ENCODE measurements around the gene CSRP2.

Gene CSRP2

DNA sequence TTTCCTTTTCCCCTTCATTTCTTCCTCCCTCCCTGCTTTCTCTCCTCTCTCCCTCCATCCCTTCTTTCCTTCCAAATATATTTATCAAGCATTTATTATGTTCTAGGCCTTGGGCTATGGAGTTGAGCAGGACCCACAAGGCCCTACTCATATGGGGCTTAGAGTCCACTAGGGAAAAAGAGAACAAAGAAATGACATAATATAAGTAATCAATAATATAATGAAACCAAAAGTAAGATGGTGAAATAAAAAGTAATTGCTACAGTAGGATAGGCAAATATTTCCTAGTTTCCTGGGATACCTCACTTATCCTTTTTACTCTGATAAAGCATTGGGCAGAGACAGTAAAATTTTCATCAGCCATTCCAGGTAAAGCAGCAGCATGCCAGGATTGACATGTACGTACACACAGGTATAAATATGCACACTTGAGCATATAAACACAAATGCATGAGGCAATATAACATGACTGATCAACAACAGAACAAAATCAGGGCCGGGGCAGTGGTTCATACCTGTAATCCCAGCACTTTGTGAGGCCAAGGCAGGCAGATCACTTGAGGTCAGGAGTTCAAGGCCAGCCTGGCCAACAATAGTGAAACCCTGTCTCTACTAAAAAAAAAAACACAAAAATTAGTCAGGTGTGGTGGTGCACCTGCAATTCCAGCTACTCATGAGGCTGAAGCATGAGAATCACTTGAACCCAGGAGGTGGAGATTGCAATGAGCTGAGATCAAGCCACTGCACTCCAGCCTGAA, 35.5 kb upstream of the CSRP2 start:
- TF ChIP-seq, protein P1, sequence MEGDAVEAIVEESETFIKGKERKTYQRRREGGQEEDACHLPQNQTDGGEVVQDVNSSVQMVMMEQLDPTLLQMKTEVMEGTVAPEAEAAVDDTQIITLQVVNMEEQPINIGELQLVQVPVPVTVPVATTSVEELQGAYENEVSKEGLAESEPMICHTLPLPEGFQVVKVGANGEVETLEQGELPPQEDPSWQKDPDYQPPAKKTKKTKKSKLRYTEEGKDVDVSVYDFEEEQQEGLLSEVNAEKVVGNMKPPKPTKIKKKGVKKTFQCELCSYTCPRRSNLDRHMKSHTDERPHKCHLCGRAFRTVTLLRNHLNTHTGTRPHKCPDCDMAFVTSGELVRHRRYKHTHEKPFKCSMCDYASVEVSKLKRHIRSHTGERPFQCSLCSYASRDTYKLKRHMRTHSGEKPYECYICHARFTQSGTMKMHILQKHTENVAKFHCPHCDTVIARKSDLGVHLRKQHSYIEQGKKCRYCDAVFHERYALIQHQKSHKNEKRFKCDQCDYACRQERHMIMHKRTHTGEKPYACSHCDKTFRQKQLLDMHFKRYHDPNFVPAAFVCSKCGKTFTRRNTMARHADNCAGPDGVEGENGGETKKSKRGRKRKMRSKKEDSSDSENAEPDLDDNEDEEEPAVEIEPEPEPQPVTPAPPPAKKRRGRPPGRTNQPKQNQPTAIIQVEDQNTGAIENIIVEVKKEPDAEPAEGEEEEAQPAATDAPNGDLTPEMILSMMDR (IDR thresholded peaks at IDR 0.05; ENCODE audit: low read depth, low read length): no peak
- no peak overlapping the region for H3K4me3 ChIP-seq (ENCODE audit: low read depth, low read length)
- no peak for DNase-seq
- no peaks in the 10 kb centered on the region for H3K4me1 ChIP-seq
- H3K27me3 ChIP-seq: no peaks in the 10 kb centered on the region; the same call in 1 of the 2 replicates
- no peaks in the 10 kb centered on the region for H3K36me3 ChIP-seq
- H3K9me3 ChIP-seq: no peaks in the 10 kb centered on the region

DNA sequence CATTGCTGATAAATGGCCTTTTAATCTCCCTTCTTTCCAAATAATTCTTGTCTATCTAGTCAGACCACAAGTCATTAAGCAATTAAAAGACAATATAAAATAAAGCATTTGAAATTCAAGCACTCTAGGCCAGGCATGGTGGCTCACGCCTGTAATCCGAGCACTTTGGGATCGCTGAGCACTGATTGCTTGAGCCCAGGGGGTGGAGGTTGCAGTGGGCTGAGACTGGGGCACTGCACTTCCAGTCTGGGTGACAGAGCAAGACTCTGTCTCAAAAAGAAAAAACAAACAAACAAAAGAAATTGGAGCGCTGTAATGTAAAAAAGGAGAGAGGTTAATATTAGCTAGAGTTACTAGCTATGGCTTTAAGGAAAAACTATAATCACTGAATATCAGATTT, 30.5 kb upstream of the CSRP2 start:
- no peaks in the 10 kb centered on the region for H3K9me3 ChIP-seq
- TF ChIP-seq, protein P1 (IDR thresholded peaks at IDR 0.05; ENCODE audit: low read depth, low read length): no peak
- DNase-seq: no peak
- H3K4me3 ChIP-seq (ENCODE audit: low read depth, low read length): no peak overlapping the region
- H3K27me3 ChIP-seq: no peaks in the 10 kb centered on the region; the same call in 1 of the 2 replicates
- no peaks in the 10 kb centered on the region for H3K36me3 ChIP-seq
- H3K4me1 ChIP-seq: no peaks in the 10 kb centered on the region

DNA sequence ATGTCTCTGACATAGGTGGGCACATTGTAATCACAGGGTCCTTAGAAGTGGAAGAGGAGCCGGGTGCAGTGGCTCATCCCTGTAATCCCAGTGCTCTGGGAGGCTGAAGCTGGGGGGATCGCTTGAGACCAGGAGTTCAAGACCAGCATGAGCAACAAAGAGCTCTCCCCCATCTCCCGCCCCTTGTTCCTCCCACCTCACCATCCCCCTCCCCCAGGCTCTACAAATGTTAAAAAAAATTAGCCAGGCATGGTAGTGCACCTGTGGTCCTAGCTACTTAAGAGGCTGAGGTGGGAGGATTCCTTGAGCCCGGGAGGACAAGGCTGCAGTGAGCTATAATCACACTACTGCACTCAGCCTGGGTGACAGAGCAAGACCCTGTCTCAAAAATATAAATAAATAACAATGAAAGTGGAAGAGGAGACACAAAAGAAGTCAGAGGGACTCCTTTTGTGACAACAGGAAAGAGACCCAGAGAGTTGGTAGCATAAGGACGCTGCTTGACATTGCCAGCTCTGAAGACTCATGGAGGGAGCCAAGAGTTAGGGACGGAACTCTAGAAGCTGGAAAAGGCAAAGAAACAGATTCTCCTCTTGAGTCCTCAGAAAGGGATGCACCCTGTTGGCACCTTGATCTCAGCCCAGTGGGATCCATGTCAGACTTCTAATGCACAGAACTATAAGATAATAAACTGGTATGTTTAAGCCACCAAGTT, 29.6 kb upstream of the CSRP2 start:
- H3K4me1 ChIP-seq: no peaks in the 10 kb centered on the region
- H3K27me3 ChIP-seq: no peaks in the 10 kb centered on the region; the same call in 1 of the 2 replicates
- H3K9me3 ChIP-seq: no peaks in the 10 kb centered on the region
- no peak overlapping the region for H3K4me3 ChIP-seq (ENCODE audit: low read depth, low read length)
- H3K36me3 ChIP-seq: no peaks in the 10 kb centered on the region
- no peak for DNase-seq
- TF ChIP-seq, protein P1 (IDR thresholded peaks at IDR 0.05; ENCODE audit: low read depth, low read length): no peak

DNA sequence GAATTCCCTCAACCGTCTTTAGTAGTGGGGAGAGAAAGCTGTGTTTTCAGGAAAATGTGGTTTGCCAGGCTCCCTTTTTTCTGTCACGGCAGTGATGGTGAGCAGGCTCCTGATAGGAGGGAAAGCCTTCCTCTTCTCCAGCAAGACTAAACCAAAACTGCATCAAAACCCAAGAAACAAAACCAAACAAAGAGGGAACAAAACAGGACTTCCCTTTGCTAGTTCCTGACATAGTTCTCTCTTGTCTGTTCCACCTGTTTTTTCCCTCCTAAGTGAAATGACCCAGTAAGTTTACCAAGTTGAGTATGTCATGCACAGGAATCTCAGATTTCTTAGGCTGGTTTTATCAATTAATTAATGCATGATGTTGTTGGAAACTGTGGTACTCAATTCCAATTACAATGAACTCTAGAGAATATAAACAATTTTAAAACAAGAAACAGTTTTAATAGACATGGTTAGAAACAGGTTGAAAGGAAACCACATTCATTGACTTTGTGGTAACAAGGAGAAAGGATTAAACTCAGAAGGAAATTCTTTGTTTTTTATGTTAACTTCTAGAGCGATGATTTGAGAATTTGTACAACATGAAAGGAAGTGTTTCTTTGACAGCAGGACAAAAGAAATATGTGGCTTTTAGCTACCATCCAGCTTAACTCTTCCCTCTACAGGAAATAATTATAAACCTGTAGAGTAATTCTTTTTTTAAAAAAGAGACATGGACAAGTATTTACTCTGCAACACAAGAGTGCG, 23.0 kb upstream of the CSRP2 start:
- Histone ChIP-seq H3K9me3 (no peaks in the 10 kb centered on the region), H3K4me3 (ENCODE audit: low read depth, low read length) (no peak overlapping the region), H3K36me3 (no peaks in the 10 kb centered on the region), H3K4me1 (no peaks in the 10 kb centered on the region), H3K27me3 (no peaks in the 10 kb centered on the region)
- DNase-seq: no peak
- TF ChIP-seq, protein P1 (IDR thresholded peaks at IDR 0.05; ENCODE audit: low read depth, low read length): no peak

DNA sequence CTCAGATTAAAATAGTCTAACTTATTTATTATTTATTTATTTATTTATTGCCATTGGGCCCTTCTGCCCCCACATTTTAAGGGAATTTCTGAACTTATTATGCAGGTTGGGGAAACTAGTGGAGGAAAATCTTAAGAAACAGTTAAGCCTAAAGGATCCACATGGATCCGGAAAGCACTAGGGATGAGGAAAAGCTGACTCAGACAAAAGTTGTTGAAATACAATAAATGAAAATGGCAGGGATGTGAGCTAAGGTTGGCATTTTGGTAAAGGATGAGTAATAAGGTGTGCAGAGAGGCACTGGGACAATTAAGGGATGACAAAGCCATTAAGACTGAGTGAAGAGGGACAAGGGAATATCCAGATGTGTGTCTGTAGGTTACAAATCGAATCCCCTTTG, 20.7 kb upstream of the CSRP2 start:
- Histone ChIP-seq H3K4me3 (ENCODE audit: low read depth, low read length) (no peak overlapping the region), H3K27me3 (no peaks in the 10 kb centered on the region), H3K4me1 (no peaks in the 10 kb centered on the region), H3K36me3 (no peaks in the 10 kb centered on the region), H3K9me3 (no peaks in the 10 kb centered on the region)
- DNase-seq: no peak
- TF ChIP-seq, protein P1 (IDR thresholded peaks at IDR 0.05; ENCODE audit: low read depth, low read length): no peak
